ENCODE results near the gene GRK5.
"Not testable (repeated sequence)": the region's sequence is repeated elsewhere in the genome, so short reads cannot be mapped to it uniquely, and the experiment has no call there.

DNA sequence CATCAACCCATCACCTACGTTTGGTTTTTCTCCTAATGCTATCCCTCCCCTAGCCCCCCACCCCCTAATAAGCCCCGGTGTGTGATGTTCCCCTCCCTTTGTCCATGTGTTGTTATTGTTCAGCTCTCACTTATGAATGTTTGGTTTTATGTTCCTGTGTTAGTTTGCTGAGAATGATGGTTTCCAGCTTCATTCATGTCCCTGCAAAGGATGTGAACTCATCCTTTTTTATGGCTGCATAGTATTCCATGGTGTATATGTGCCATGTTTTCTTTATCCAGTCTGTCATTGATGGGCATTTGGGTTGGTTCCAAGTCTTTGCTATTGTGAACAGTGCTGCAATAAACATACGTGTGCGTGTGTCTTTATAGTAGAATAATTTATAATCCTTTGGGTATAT is 32.3 kb downstream of the GRK5 start:
- TF ChIP-seq CTCF, POLR2A (IDR thresholded peaks at IDR 0.05): not testable (repeated sequence)

Data from right lobe of liver (tissue), 4 donors.